Thyroid gland (tissue), 4 donors: ENCODE measurements around the gene USP6NL.

Experiments
- POLR2A ChIP-seq, 2 donors: fragments of 450-650 bp; IDR thresholded peaks; one replicate each; pipeline ENCODE4 v1.6.1; 2017; ENCODE audit warnings: antibody characterized with exemption in 2 of 2, mild to moderate bottlenecking in 2 of 2, moderate library complexity in 1 of 2
- TF ChIP-seq, protein P1 (sequence below), 6 experiments: fragments of 200-600 bp in 3 of 6; fragments of 450-650 bp in 3 of 6; sonication (generic) in 3 of 6; IDR thresholded peaks; one replicate each; pipeline ENCODE4 v1.5.1; 2016 to 2019; ENCODE audit warnings: antibody characterized with exemption in 6 of 6, mild to moderate bottlenecking in 2 of 6, inconsistent platforms in 1 of 6, moderate library complexity in 1 of 6

DNA sequence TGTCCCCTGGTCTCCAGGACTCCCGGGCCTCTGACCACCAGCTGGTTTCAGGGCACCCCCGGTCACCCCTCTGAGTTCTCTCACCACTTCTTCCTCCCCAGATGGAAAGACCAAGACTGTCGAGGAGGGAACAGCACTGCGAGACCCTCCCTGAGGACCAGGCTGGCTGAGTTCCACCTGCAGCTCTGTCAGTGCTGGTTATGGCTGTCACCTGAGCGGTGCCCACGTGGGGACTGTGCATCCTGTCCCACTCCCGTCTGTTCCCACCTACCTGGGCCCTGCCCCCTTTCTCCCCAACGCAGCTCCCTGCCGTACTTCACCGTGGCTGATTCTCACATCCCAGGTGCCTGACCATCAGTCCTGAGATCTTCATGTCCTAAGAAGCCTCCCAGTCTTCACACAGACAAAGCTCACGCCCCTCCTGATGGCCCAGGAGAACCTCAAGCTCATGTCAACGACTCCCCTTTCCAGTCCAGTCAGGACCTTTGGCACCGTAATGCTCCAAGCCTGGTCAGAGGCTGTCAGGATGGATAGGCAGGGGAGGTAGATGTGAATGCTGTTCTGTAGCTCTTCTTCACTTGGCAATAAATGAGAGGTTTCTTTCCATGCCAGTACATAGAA is 159.7 kb downstream of the USP6NL start:
- TF ChIP-seq, protein P1, sequence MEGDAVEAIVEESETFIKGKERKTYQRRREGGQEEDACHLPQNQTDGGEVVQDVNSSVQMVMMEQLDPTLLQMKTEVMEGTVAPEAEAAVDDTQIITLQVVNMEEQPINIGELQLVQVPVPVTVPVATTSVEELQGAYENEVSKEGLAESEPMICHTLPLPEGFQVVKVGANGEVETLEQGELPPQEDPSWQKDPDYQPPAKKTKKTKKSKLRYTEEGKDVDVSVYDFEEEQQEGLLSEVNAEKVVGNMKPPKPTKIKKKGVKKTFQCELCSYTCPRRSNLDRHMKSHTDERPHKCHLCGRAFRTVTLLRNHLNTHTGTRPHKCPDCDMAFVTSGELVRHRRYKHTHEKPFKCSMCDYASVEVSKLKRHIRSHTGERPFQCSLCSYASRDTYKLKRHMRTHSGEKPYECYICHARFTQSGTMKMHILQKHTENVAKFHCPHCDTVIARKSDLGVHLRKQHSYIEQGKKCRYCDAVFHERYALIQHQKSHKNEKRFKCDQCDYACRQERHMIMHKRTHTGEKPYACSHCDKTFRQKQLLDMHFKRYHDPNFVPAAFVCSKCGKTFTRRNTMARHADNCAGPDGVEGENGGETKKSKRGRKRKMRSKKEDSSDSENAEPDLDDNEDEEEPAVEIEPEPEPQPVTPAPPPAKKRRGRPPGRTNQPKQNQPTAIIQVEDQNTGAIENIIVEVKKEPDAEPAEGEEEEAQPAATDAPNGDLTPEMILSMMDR (IDR thresholded peaks at IDR 0.05) = no peak
- TF ChIP-seq POLR2A (IDR thresholded peaks at IDR 0.05) = no peak
